IPS DF 6.9 (cell line): ENCODE data around the gene MRTO4.
"Not testable (repeated sequence)": the region's sequence is repeated elsewhere in the genome, so short reads cannot be mapped to it uniquely, and the experiment has no call there.

Source experiments
- DNase-seq: peaks from one replicate; pipeline ENCODE4 v3.0.0-alpha.2; 2013; ENCODE audit warnings: low read depth, low spot score
- H3K27ac ChIP-seq: one replicate; pipeline ENCODE4 v1.5.1; 2013; ENCODE audit warnings: low read length, control low read depth
- H3K27me3 ChIP-seq: 2 replicates; pipeline ENCODE4 v1.6.1; 2013; ENCODE audit warnings: mild to moderate bottlenecking, low read length; ENCODE audit not compliant: control insufficient read depth, insufficient read depth
- H3K36me3 ChIP-seq: 2 replicates; pipeline ENCODE4 v1.6.1; 2013; ENCODE audit warnings: low read length; ENCODE audit not compliant: control insufficient read depth, insufficient read depth
- H3K4me1 ChIP-seq: 2 replicates; pipeline ENCODE4 v1.6.1; 2013; ENCODE audit warnings: low read length; ENCODE audit not compliant: control insufficient read depth, insufficient read depth
- H3K4me3 ChIP-seq: 2 replicates; pipeline ENCODE4 v1.5.1; 2013; ENCODE audit warnings: mild to moderate bottlenecking, low read length
- H3K9me3 ChIP-seq: 2 replicates; pipeline ENCODE4 v1.6.1; 2013; ENCODE audit warnings: low read length, inconsistent platforms; ENCODE audit not compliant: control insufficient read depth, insufficient read depth
- WGBS: extraction: QIAGEN DNeasy Blood & Tissue Kit; methylation state at CpG from one replicate; pipeline ENCODE4 v1.1.7; 2013; ENCODE audit warnings: mixed read lengths, missing lambda C conversion rate; ENCODE audit not compliant: insufficient read length, insufficient coverage; 5-methylcytosine and 5-hydroxymethylcytosine counted together

Gene MRTO4

DNA sequence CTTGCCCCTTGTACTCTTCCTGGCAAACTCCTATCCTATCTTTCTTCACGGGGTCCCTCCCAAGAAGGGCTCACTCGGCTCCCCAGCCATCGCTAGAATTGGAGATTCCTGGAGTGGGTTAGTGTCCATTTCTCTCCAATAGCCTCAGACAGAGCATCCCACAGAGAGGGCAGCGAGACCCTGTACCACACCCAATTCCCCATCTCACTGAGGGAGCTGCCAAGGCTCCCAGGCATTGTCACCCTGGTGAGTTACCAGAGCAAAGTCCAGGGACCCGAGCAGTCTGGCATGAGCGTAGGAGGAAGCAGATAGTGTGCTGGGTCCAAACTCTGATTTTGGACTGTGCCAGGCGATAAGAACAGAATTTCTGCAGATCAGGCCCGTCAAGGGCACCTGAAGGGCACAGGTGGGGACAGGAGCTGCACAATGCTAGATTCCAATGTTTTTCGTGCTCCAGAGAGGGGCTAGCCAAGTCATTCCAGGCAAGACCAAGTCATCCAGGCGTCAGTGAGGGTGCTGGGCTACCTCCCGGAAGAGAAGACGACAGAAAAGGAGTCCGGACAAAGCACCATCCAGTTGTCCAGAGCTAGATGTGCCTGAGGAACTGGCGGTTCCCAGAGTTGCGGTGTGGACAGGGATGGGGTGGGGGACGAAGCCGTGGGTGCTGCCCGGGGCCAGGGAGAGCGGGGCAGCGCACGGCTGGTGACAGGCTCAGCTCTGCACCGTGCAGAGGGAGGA lies 21.7 kb downstream of the MRTO4 start:
- no peak for DNase-seq
- Histone ChIP-seq H3K36me3 (no peaks in the 10 kb centered on the region), H3K9me3 (no peaks in the 10 kb centered on the region), H3K4me1 (peaks cover 2% of the 10 kb centered on the region; the same call in 1 of the 2 replicates), H3K27ac (no peak overlapping the region), H3K27me3 (peaks cover 15% of the 10 kb centered on the region; the same call in 1 of the 2 replicates), H3K4me3 (0 out of 2 replicates have a peak overlapping the region, but pooled peaks have one; percentile 1)
- no CpG with 5 or more reads among the region's 22 CpGs for WGBS

DNA sequence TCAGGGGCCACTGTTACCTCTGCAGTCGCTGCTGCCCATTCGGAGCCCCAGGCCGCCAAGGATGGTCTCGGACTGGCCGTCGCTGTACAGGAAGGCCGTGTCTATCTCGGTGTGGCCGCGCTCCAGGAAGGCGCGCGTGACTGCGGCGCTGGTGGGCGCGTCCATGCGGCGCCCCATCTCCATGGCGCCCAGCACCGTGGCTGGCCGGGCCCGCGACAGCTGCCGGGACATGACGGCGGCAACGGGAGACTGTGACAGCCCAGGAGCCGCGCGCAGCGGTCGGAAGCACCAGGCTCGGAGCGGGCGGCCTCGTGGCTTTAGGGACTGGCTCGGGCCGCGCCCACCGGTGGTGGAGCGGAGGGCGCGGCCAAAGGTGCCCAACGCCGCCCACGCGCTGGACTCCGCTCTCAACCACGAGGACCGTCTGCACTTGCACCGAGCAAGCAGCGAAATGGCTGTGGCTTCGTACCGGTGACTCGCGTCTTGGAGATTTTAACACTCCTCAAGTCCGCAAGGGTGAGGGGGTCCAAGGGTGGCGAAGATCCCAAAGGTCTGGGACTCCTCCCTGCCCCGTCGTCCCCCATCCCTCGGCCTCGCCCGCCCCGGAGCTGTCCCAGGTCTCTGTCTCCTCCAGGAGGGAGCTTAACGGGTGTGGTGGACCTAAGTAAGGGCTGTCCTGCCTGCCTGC lies 22.4 kb downstream of the MRTO4 start:
- H3K4me1 ChIP-seq, H3K27ac ChIP-seq, DNase-seq, H3K9me3 ChIP-seq, H3K36me3 ChIP-seq: not testable (repeated sequence)
- peaks cover 15% of the 10 kb centered on the region; the same call in 1 of the 2 replicates for H3K27me3 ChIP-seq
- no CpG with 5 or more reads among the region's 66 CpGs for WGBS
- peak overlapping the region; percentile 30; the same call in 1 of the 2 replicates for H3K4me3 ChIP-seq

DNA sequence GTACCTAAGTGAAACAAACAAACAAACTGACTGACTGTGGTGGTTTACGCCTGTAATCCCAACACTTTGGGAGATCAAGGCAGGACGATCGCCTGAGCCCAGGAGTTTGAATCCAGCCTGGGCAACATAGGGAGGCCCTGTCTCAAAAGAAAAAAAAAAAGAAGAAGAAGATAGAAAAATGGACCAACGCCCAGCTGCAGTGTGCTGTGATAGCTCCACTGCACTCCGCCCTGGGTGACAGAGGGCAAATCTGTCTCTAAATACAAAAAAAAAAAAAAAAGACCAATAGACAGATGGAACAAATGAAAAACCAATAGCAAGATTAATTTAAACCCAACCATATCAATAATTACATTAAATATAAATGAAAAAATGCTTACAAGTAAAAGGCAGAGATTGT lies 23.0 kb downstream of the MRTO4 start:
- no peak for DNase-seq
- Histone ChIP-seq H3K36me3 (no peaks in the 10 kb centered on the region), H3K9me3 (no peaks in the 10 kb centered on the region), H3K4me1 (peaks cover 2% of the 10 kb centered on the region; the same call in 1 of the 2 replicates), H3K27ac (no peak overlapping the region), H3K27me3 (peaks cover 15% of the 10 kb centered on the region; the same call in 1 of the 2 replicates), H3K4me3 (no peak overlapping the region)
- no CpG with 5 or more reads among the region's 5 CpGs for WGBS

DNA sequence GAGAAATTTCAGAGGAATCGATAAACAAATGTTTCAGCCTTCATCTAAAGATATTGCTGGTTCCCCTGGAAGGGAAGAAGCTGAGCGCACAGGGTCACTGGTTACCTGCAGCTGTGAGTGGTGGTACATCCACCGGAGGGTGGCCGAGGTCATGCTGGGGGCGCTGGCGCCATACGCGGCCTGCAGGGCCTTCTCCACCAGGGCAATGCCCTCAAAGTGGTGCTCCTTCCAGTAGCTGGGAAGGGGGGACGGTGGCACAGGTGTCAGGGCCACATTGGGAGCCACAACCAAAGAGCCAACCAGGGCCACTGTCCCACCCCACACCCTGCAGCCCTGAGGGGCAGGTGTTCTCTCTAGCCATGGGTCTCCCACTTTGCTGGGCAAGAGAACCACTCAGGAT lies 32.3 kb downstream of the MRTO4 start:
- Histone ChIP-seq H3K36me3 (no peaks in the 10 kb centered on the region), H3K27me3 (peaks cover 4% of the 10 kb centered on the region; the same call in 1 of the 2 replicates), H3K9me3 (no peaks in the 10 kb centered on the region), H3K4me3 (no peak overlapping the region), H3K27ac (no peak overlapping the region), H3K4me1 (no peaks in the 10 kb centered on the region)
- no CpG with 5 or more reads among the region's 9 CpGs for WGBS
- DNase-seq = no peak

DNA sequence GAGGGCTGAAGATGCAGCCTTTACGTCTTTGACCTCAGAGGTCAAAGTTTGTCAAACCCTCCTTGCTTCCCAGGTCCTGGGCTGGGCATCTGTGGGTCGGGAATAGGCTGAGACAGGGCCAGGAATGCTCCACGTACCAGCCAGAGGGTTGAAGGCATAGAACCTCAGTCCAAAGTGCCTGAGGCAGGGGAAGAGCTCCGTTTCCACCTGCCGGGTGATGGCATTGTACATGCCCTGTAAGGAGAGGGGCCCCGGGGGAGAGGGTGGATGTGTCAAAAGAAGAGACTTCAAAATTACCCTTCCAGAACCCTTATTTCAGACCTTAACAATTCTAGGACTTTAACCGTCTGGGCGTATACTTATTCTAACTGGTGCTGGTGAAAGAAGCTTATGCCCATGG lies 33.3 kb downstream of the MRTO4 start:
- no CpG with 5 or more reads among the region's 8 CpGs for WGBS
- Histone ChIP-seq H3K36me3 (no peaks in the 10 kb centered on the region), H3K4me3 (no peak overlapping the region), H3K27ac (no peak overlapping the region), H3K27me3 (peaks cover 7% of the 10 kb centered on the region; the same call in 1 of the 2 replicates), H3K4me1 (no peaks in the 10 kb centered on the region), H3K9me3 (no peaks in the 10 kb centered on the region)
- DNase-seq = no peak

DNA sequence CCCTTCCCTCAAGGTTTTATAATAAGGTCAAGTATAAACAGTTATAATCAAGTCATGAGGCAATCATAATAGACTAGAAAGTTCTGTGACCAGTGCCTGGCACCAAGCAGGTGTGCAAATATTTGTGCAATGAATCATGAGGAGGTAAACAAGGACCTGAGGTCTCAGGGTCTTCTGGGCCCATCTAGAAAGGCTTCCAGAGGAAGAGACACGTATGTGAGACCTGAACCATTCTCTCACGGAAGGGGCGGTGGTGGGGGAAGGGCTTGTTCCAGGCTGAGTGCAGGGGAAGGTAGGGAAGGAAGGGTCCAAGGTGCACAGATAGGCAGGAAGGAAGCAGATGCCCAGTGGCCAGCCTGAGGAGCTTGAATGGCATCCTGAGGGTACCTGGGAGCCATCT lies 33.8 kb downstream of the MRTO4 start:
- WGBS = no CpG with 5 or more reads among the region's 3 CpGs

DNA sequence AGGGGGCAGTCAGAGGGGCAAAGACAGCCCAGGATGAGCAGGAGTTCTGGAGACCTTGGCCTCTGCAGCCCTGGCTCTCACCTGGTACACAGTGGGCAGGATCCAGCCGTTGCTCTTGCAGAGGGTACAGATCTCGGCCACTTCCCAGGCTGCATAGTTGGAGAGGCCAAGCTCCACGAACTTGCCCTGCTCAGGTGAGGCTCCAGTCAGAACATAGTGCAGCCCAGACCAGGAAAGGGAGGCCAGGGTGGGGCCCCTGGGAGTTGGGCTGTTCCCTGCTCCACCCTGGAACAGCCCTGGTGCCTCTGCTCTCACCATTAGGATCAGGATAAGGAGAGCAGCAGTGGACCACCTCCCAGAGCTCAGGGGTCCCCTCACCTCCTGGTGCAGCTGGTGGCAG lies 34.2 kb downstream of the MRTO4 start:
- H3K36me3 ChIP-seq, H3K27ac ChIP-seq, H3K4me3 ChIP-seq, H3K4me1 ChIP-seq, DNase-seq, H3K9me3 ChIP-seq, H3K27me3 ChIP-seq: not testable (repeated sequence)
- WGBS = no CpG with 5 or more reads among the region's 3 CpGs

More for the DNA sequence above, 33.8 kb downstream of the MRTO4 start:
- not testable (repeated sequence) for H3K4me3 ChIP-seq, H3K4me1 ChIP-seq, H3K27ac ChIP-seq, H3K36me3 ChIP-seq, H3K9me3 ChIP-seq, DNase-seq, H3K27me3 ChIP-seq

DNA sequence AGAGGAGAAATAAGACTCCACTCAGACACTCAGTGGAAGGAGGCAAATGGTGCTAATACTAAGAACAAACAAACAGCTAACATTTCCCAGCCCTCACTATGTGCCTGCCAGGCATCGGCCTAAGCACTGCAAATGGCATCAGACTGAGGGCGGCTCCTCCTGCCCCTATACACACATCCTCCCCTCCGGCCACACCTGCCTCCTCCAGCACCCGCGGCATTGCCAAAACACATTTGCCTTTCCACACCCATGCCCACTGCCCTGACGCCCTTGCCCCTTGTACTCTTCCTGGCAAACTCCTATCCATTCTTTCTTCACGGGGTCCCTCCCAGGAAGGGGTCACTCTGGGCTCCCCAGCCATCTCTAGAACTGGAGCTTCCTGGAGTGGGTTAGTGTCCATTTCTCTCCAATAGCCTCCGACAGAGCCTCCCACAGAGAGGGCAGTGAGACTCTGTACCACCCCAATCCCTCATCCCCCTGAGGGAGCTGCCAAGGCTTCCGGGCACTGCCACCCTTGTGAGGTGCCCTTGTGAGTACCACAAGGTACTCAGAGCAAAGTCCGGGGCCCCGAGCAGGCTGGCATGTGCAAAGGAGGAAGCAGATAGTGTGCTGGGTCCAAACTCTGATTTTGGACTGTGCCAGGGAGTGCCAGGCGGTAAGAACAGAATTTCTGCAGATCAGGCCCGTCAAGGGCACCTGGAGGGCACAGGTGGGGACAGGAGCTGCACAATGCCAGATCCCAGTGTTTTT lies 36.0 kb downstream of the MRTO4 start:
- Histone ChIP-seq H3K9me3 (no peaks in the 10 kb centered on the region), H3K27ac (no peak overlapping the region), H3K4me1 (no peaks in the 10 kb centered on the region), H3K27me3 (peaks cover 7% of the 10 kb centered on the region; the same call in 1 of the 2 replicates), H3K36me3 (no peaks in the 10 kb centered on the region), H3K4me3 (no peak overlapping the region)
- WGBS = no CpG with 5 or more reads among the region's 13 CpGs
- DNase-seq = no peak

DNA sequence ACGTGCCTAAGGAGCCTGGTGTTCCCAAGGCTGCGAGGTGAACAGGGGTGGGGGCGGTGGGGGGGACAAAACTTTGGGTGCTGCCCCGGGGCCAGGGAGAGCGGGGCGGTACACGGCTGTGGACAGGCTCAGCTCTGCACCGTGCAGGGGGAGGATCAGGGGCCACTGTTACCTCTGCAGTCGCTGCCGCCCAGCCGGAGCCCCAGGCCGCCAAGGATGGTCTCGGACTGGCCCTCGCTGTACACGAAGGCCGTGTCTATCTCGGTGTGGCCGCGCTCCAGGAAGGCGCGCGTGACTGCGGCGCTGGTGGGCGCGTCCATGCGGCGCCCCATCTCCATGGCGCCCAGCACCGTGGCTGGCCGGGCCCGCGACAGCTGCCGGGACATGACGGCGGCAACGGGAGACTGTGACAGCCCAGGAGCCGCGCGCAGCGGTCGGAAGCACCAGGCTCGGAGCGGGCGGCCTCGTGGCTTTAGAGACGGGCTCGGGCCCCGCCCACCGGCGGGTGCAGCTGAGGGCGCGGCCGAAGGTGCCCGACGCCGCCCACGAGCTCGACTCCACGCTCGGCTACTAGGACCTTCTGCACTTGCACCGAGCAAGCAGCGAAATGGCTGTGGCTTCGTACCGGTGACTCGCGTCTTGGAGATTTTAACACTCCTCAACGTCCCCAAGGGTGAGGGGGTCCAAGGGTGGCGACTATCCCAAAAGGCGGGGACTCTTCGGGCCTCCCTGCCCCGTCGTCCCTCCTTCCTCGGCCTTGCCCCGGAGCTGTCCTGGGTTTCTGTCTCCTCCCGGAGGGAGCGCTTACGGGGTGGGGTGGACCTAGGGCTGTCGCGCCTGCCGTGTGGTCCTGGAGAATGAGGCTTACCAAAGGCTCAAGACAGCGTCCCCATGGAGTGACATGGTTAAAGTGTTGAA lies 37.0 kb downstream of the MRTO4 start, which contains the start of gene AKR7A3:
AKR7A3 (minus strand) TSS at position 447 of the 918 bp plus-strand sequence; CDS start at position 386, 61 bp downstream.
- DNase-seq = not testable (repeated sequence)

More for the DNA sequence above, 37.0 kb downstream of the MRTO4 start, which contains the start of gene AKR7A3:
- not testable (repeated sequence) for H3K27me3 ChIP-seq, H3K4me1 ChIP-seq, H3K27ac ChIP-seq, H3K36me3 ChIP-seq, H3K9me3 ChIP-seq
- H3K4me3 ChIP-seq = peak within 1 kb of the TSS; percentile 21; the same call in 1 of the 2 replicates
- WGBS = no CpG with 5 or more reads among the region's 82 CpGs
